Activated naive CD4-positive, alpha-beta T cell treated with anti-CD3 and anti-CD28 coated beads, Interleukin-2, amount 50 U/mL, for 16 hours (primary cell): Measurements from ENCODE around the gene SULT2A1.
"Not testable (repeated sequence)": the region's sequence is repeated elsewhere in the genome, so short reads cannot be mapped to it uniquely, and the experiment has no call there.

Source experiments
- DNase-seq: peaks from one replicate; pipeline ENCODE4 v3.0.0-alpha.2; 2020

SULT2A1 gene, protein sequence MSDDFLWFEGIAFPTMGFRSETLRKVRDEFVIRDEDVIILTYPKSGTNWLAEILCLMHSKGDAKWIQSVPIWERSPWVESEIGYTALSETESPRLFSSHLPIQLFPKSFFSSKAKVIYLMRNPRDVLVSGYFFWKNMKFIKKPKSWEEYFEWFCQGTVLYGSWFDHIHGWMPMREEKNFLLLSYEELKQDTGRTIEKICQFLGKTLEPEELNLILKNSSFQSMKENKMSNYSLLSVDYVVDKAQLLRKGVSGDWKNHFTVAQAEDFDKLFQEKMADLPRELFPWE

DNA sequence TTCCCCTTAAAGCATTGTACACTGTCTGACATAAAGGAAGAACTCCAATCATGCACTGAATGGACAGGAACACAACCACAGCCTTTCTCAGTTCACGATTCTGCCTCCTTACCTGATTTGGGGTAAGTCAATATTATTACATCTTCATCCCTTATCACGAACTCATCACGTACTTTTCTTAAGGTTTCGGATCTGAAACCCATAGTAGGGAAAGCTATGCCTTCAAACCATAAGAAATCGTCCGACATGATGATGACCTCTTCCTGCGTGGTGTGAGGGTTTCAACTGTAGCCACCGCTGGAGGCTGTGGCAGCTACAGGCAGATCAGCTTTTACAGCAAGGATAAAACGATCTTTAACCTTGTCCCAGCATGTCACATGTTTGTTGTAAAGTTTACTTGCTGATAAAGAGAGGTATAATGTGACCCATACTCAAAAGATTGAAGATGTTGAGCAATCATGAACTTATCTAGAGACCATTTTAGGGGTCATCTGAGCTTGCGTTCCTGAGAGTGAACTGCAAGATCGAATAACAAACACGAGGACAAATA lies at the start of gene SULT2A1:
Gene SULT2A1, minus strand, starts transcription at position 306 of the 550 bp plus-strand sequence. Its CDS starts 58 bp downstream, at position 248.
- DNase-seq: no peak

GRCh38 chr19:47928581-47928980 lies 42.5 kb upstream of the SULT2A1 start:
- not testable (repeated sequence) for DNase-seq

DNA sequence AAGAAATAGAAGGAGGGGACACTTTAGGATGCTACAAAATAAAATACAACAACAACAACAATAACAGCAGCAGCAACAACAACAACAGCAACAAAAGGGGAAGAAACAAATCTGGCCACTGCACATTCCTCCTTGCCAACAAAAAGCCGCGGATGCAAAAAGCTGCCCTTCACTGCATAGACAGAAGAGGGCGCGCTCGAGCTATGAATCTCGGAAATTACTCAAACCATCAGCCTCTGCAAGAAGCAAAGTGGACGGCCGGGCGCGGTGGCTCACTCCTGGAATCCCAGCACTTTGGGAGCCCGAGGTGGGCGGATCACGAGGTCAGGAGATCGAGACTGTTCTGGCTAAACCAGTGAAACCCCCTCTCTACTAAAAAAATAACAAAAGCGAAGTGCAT lies 34.0 kb upstream of the SULT2A1 start:
- DNase-seq: not testable (repeated sequence)

DNA sequence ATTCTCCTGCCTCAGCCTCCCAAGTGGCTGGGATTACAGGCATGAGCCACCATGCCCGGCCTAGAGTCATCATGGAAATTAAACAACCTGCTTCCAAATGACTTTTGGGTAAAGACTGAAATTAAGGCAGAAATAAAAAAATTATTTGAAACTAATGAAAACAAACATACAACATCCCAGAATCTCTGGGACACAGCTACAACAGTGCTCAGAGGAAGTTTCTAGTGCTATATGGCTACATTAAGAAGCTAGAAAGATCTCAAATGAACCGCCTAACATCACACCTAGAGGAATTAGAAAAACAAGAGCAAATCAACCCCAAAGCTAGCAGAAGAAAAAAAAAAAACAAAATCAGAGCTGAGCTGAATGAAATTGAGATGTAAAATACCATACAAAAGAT lies 24.1 kb upstream of the SULT2A1 start:
- not testable (repeated sequence) for DNase-seq

DNA sequence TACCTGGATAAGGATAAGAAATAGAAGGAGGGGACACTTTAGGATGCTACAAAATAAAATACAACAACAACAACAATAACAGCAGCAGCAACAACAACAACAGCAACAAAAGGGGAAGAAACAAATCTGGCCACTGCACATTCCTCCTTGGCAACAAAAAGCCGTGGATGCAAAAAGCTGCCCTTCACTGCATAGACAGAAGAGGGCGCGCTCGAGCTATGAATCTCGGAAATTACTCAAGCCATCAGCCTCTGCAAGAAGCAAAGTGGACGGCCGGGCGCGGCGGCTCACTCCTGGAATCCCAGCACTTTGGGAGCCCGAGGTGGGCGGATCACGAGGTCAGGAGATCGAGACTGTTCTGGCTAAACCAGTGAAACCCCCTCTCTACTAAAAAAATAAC lies 23.2 kb upstream of the SULT2A1 start:
- DNase-seq: peak; percentile 66

DNA sequence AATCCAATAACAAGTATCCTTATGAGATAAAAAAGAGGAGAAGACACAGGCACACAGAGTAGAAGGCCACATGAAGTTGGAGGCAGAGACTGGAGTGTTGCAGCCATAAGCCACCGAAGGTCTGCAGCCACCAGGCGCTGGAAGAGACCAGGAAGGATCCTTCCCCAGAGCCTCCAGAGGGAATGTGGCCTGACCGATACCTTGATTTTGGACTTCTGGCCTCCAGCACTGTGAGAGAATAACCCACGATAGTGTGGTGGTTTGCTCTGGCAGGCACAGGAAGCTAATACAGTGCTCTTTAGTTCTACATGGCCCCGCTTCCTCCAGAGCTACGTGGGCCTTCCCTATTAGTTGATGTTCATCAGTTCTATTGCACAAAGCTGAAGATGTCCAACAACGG lies 15.3 kb upstream of the SULT2A1 start:
- DNase-seq: no peak

DNA sequence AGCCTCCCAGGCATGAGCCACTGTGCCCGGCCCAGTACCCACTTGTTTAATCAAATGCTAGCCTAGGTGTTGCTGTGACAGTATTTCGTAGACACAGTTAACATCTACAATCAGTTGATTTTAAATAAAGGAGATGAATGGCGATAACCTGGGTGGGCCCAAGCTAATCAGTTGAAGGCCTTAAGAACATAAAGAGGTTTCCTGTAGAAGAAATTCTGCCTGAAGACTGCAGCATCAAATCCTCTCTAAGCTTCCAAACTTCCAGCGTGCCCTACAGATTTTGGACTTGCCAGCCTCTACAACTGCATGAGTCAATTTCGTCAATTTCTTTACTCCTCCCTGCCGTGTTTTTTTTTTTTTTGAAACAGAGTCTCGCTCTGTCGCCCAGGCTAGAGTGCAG lies 13.2 kb upstream of the SULT2A1 start:
- no peak for DNase-seq

DNA sequence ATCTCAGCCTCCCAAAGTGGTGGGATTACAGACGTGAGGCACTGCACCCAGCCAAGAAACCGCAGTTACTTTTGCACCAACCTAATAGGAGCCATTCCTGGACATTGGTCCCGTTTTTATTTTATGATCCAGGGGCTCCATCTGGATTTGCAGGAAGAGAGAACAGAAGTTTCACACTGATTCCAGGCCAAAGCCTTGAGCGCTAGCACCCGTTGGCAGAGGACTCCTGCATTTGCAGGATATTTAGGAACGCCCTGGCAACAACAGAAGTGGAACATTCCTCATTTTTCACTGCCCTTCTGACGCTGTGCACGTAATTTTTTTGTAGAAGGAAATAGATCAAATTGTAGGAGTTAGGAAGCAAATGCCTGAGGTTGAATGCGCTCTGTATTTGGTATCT lies 11.7 kb upstream of the SULT2A1 start:
- DNase-seq: no peak

- DNase-seq: no peak
These were observed 10.7 kb upstream of the SULT2A1 start for GRCh38 chr19:47896773-47897172.

GRCh38 chr19:47896019-47896418 lies 9.9 kb upstream of the SULT2A1 start:
- no peak for DNase-seq

DNA sequence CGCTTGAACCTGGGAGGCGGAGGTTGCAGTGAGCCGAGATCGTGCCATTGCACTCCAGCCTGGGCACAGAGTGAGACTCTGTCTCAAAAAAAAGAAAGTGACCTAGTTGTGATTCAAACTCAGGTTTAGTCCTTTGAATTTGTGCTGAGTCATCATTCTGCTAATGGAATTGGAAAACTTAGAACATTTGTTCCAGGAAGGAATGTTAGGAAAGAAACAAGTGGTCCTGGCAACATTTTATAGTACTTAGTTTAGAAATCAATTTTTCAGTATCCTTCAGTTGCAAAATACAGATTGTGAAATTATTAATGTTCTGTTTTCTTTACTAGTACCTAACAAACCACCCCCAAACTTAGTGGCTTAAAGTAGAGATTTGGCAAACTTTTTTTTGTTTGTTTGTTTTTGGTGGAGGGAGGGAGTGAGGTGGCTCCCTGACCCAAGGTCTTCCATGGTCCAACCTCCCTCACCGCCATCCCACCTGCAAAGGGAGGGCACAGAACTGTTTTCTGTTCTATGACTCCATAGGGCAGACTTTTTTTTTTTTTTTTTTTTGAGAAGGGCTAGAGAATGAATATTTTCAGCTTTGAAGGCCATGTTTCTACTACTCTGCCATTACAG lies 9.2 kb upstream of the SULT2A1 start:
- no peak for DNase-seq

- no peak for DNase-seq
These were observed 6.0 kb upstream of the SULT2A1 start for GRCh38 chr19:47891923-47892666.

DNA sequence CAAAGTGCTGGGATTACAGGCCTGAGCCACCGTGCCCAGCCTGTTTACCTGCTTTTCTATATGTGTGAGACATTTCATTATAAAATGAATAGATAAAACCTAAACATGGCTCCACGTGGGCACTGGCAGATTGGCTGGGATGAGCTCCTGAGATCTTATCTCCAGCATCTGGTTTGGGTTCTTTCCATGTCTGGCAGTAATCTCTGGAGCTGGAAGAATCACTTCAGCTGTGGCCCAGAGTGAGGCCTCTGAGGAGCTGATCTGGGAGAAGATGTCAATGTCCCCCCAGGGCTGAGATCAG lies 5.5 kb upstream of the SULT2A1 start:
- DNase-seq: no peak

- DNase-seq: no peak
These were observed 4.9 kb upstream of the SULT2A1 start for GRCh38 chr19:47890865-47891621.

DNA sequence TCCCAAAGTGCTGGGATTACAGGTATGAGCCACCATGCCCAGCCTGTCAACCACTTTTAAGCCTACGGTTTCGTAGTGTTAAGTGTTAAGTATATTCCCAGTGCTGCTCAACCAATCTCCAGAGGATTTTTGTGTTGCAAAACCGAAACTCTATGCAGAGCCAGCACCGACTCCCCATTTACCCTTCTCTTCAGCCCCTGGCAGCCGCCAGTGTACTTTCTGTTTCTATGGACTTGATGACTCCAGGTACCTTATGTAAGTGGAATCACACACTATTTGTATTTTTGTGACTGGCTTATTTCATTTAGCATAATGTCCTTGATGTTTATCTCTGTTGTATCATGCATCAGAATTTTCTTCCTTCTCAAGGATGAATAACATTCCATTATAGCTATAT lies 1.1 kb downstream of the SULT2A1 start:
- DNase-seq: no peak

- no peak for DNase-seq
These were observed 3.2 kb downstream of the SULT2A1 start for GRCh38 chr19:47882890-47883289.

DNA sequence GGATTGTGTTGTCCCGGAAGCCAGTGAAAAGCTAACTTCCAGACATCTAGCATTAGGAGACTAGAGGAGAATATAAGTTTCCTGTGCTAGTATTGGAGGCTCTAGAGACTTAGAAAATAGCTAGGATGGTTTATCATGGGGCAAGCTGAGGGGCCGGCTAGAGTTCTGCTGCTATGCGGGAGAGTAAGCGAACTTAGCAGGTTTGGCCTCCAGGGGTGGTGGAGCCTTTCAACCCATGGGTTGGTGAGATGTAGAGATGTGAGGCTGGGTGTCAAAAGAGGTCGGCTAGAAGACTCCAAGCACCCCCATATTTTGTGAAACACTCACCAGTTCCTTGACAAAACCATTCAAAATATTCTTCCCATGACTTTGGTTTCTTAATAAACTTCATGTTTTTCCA lies 4.4 kb downstream of the SULT2A1 start:
- no peak for DNase-seq

DNA sequence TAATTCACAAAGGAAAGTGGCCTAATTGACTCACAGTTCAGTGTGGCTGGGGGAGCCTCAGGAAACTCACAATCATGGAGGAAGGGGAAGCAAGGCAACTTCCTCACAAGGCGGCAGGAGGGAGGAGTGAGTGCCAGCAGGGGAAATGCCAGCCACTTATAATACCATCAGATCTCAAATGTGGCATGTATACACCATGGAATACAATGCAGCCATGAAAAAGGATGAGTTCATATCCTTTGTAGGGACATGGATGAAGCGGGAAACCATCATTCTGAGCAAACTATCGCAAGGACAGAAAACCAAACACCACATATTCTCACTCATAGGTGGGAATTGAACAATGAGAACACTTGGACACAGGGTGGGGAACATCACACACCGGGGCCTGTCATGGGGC lies 6.7 kb downstream of the SULT2A1 start:
- not testable (repeated sequence) for DNase-seq

GRCh38 chr19:47878906-47879305 lies 7.2 kb downstream of the SULT2A1 start:
- DNase-seq: no peak

DNA sequence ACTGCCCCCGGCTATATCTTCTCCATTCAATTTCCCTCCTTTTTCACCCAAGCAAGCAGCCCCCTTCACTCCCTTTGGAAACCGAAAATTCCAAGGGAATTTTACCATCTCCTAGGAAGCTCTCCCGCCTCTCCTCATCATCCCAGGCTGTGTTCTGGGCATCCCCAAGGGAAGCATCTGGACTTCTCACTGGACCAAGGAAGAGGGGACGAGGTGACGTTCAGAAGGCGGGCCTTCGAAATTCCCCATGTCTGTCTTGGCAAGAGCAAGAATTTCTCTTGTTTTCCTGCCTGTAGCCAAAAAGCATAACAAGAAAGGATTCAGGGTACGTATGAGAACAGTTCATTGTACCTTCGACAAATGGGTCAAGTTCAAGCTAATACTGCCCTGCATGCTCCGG lies 20.9 kb downstream of the SULT2A1 start:
- no peak for DNase-seq

GRCh38 chr19:47863514-47863936 lies 22.6 kb downstream of the SULT2A1 start:
- peak; percentile 86 for DNase-seq

- no peak for DNase-seq
These were observed 24.5 kb downstream of the SULT2A1 start for GRCh38 chr19:47861630-47862029.
